ENCODE measurements around the gene RXYLT1. TPM values are rescaled to one million over a fixed set of nuclear protein-coding genes. Genes with fewer than 3 reads are reported as not detected.

The RXYLT1 gene
- total RNA-seq, 1 experiment from 2014 or later = 21.1 TPM

DNA sequence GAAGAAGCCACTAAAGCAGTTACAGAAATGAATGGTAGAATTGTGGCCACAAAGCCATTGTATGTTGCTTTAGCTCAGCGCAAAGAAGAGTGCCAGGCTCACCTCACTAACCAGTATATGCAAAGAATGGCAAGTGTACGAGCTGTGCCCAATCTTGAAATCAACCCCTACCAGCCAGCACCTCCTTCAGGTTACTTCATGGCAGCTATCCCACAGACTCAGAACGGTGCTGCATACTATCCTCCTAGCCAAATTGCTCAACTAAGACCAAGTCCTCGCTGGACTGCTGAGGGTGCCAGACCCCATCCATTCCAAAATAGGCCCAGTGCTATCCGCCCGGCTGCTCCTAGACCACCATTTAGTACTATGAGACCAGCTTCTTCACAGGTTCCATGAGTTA is 43.3 kb downstream of the RXYLT1 start:
- Histone ChIP-seq H3K4me3 (ENCODE audit: low read depth, low read length, poor library complexity, severe bottlenecking) (no peak overlapping the region), H3K36me3 (ENCODE audit: insufficient read depth, low read length, poor library complexity, severe bottlenecking) (no peaks in the 10 kb centered on the region), H3K9me3 (ENCODE audit: low read depth, low read length, poor library complexity, severe bottlenecking) (no peaks in the 10 kb centered on the region), H3K4me1 (ENCODE audit: insufficient read depth, low read length, poor library complexity, severe bottlenecking) (no peaks in the 10 kb centered on the region), H3K27ac (ENCODE audit: low read depth, low read length, poor library complexity, severe bottlenecking) (no peak overlapping the region), H3K27me3 (replicated peaks; ENCODE audit: insufficient read depth, low read depth, low read length, poor library complexity) (no peaks in the 10 kb centered on the region)
- intact Hi-C loops (cut with micrococcal nuclease; ENCODE audit: unreplicated experiment) = loop anchor here (10.0 kb wide), 1 partner anchor 872 kb away; no protein-coding TSS in a partner anchor
- no peak for DNase-seq (ENCODE audit: low spot score)
- ChIA-PET POLR2A (ENCODE audit: low non-redundant PET) (no interaction called here), CTCF (no interaction called here)
- TF ChIP-seq, protein P1, sequence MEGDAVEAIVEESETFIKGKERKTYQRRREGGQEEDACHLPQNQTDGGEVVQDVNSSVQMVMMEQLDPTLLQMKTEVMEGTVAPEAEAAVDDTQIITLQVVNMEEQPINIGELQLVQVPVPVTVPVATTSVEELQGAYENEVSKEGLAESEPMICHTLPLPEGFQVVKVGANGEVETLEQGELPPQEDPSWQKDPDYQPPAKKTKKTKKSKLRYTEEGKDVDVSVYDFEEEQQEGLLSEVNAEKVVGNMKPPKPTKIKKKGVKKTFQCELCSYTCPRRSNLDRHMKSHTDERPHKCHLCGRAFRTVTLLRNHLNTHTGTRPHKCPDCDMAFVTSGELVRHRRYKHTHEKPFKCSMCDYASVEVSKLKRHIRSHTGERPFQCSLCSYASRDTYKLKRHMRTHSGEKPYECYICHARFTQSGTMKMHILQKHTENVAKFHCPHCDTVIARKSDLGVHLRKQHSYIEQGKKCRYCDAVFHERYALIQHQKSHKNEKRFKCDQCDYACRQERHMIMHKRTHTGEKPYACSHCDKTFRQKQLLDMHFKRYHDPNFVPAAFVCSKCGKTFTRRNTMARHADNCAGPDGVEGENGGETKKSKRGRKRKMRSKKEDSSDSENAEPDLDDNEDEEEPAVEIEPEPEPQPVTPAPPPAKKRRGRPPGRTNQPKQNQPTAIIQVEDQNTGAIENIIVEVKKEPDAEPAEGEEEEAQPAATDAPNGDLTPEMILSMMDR (conservative IDR thresholded peaks at IDR 0.05; ENCODE audit: low read depth, low read length) = no peak
- no peak for TF ChIP-seq EZH2 (IDR thresholded peaks at IDR 0.05; ENCODE audit: borderline replicate concordance, low read depth, low read length, poor library complexity, severe bottlenecking)
- BruUV-seq (replicated peaks) = no TSS peak

DNA sequence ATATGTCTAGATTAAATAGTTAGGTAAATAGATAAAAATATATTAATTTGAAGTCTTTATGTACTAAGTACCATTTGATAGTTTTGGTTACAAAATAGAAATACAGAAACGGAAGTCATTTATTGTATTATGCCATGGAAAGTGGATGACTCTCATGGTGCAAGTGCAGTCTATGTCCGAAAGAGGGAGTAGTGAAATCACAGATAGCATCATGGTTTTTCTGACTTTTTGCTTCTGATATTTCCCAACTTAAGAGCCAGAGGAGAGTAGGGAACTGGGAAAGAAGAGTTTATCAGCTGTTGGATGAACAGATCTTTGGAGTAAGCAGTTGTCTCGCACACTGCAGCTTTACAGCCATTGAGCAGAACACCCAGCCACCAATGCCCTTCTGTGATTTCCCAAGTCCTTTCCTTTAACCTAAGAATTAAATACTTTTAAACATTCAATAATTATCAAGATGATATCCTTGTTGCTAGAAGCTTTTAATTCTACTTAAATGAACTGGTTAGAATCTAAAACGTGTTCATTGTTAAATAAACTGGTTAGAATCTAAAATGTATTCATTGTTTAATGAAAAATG is 46.4 kb downstream of the RXYLT1 start:
- Histone ChIP-seq H3K36me3 (ENCODE audit: insufficient read depth, low read length, poor library complexity, severe bottlenecking) (no peaks in the 10 kb centered on the region), H3K9me3 (ENCODE audit: low read depth, low read length, poor library complexity, severe bottlenecking) (peaks cover 7% of the 10 kb centered on the region), H3K4me1 (ENCODE audit: insufficient read depth, low read length, poor library complexity, severe bottlenecking) (no peaks in the 10 kb centered on the region), H3K4me3 (ENCODE audit: low read depth, low read length, poor library complexity, severe bottlenecking) (no peak overlapping the region), H3K27ac (ENCODE audit: low read depth, low read length, poor library complexity, severe bottlenecking) (no peak overlapping the region), H3K27me3 (replicated peaks; ENCODE audit: insufficient read depth, low read depth, low read length, poor library complexity) (no peaks in the 10 kb centered on the region)
- POLR2A ChIA-PET (ENCODE audit: low non-redundant PET) = no interaction called here
- intact Hi-C loops (cut with micrococcal nuclease; ENCODE audit: unreplicated experiment) = loop anchor here (1.0 to 10.0 kb wide), 3 partner anchors 430 to 869 kb away; no protein-coding TSS in a partner anchor
- BruUV-seq (replicated peaks) = no TSS peak
- peak; percentile 73 for DNase-seq (ENCODE audit: low spot score)
- CTCF ChIA-PET = interaction anchor here (0.6 kb wide), 3 partner anchors 427 to 872 kb away, joined by 4 to 8 read pairs (median 5); no protein-coding TSS in a partner anchor
- TF ChIP-seq, protein P1 (conservative IDR thresholded peaks at IDR 0.05; ENCODE audit: low read depth, low read length) = peak; percentile 93
- no peak for TF ChIP-seq EZH2 (IDR thresholded peaks at IDR 0.05; ENCODE audit: borderline replicate concordance, low read depth, low read length, poor library complexity, severe bottlenecking)

DNA sequence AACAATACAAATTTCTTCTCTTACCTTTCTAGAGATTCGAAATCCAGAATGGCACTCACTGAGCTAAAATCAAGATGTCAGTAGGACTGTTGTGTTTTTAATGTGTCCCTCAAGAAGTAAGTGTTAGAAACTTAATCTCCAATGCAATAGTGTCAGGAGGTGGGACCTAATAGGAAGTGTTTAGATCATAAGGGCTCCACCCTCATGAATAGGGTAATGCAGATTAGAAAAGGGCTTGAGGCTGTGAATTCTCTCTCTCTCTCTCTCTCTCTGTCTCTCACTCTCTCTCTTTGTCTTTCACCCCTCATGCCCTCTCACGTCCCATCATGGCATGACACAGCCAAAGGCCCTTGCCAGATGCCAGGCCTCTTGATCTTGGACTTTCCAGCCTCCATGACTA is 49.2 kb downstream of the RXYLT1 start:
- no peak for TF ChIP-seq EZH2 (IDR thresholded peaks at IDR 0.05; ENCODE audit: borderline replicate concordance, low read depth, low read length, poor library complexity, severe bottlenecking)
- no peak overlapping the region for H3K27ac ChIP-seq (ENCODE audit: low read depth, low read length, poor library complexity, severe bottlenecking)

DNA sequence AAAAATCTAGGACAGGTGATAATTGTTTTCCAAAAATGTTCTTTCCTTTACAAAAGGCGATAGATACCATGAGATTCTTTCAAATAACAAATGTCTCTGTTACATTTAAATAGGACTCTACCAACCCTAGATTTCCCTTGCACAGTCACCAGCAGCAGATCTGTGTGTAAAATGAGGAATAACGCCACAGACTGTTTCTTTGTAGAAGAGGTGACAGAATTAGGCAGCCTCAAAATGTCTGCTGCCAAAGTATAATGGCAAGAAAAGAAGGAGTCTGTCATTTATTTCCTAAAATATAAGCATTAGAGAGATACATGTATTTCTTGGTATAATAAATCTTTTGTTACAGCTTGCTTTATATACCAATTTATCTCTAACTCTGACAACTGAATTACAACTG is 56.3 kb downstream of the RXYLT1 start:
- no TSS peak for BruUV-seq (replicated peaks)
- H3K27ac ChIP-seq (ENCODE audit: low read depth, low read length, poor library complexity, severe bottlenecking) = no peak overlapping the region
- POLR2A ChIA-PET (ENCODE audit: low non-redundant PET) = no interaction called here
- DNase-seq (ENCODE audit: low spot score) = no peak
- H3K36me3 ChIP-seq (ENCODE audit: insufficient read depth, low read length, poor library complexity, severe bottlenecking) = no peaks in the 10 kb centered on the region
- H3K27me3 ChIP-seq (replicated peaks; ENCODE audit: insufficient read depth, low read depth, low read length, poor library complexity) = no peaks in the 10 kb centered on the region
- TF ChIP-seq, protein P1 (conservative IDR thresholded peaks at IDR 0.05; ENCODE audit: low read depth, low read length) = no peak
- no peak for TF ChIP-seq EZH2 (IDR thresholded peaks at IDR 0.05; ENCODE audit: borderline replicate concordance, low read depth, low read length, poor library complexity, severe bottlenecking)
- H3K4me1 ChIP-seq (ENCODE audit: insufficient read depth, low read length, poor library complexity, severe bottlenecking) = peaks cover 18% of the 10 kb centered on the region
- intact Hi-C loops (cut with micrococcal nuclease; ENCODE audit: unreplicated experiment) = no loop called here
- no peaks in the 10 kb centered on the region for H3K9me3 ChIP-seq (ENCODE audit: low read depth, low read length, poor library complexity, severe bottlenecking)
- CTCF ChIA-PET = no interaction called here
- H3K4me3 ChIP-seq (ENCODE audit: low read depth, low read length, poor library complexity, severe bottlenecking) = no peak overlapping the region

More for the DNA sequence above, 49.2 kb downstream of the RXYLT1 start:
- H3K4me1 ChIP-seq (ENCODE audit: insufficient read depth, low read length, poor library complexity, severe bottlenecking) = no peaks in the 10 kb centered on the region
- intact Hi-C loops (cut with micrococcal nuclease; ENCODE audit: unreplicated experiment) = loop anchor here (10.0 kb wide), 1 partner anchor 866 kb away; no protein-coding TSS in a partner anchor
- H3K9me3 ChIP-seq (ENCODE audit: low read depth, low read length, poor library complexity, severe bottlenecking) = peaks cover 7% of the 10 kb centered on the region
- no peak overlapping the region for H3K4me3 ChIP-seq (ENCODE audit: low read depth, low read length, poor library complexity, severe bottlenecking)
- BruUV-seq (replicated peaks) = no TSS peak
- H3K27me3 ChIP-seq (replicated peaks; ENCODE audit: insufficient read depth, low read depth, low read length, poor library complexity) = no peaks in the 10 kb centered on the region
- CTCF ChIA-PET = no interaction called here
- no peaks in the 10 kb centered on the region for H3K36me3 ChIP-seq (ENCODE audit: insufficient read depth, low read length, poor library complexity, severe bottlenecking)
- no peak for DNase-seq (ENCODE audit: low spot score)
- POLR2A ChIA-PET (ENCODE audit: low non-redundant PET) = no interaction called here
